ENCODE data around the gene TRIM37. TPM values are rescaled to one million over a fixed set of nuclear protein-coding genes. Genes with fewer than 3 reads are reported as not detected.

The TRIM37 gene
- polyA plus RNA-seq, result 10 to 100 TPM in 1 of 3 donors, 1 to 10 TPM in 2; 6.0 to 12.5 (median 7.1) TPM

GRCh38 chr17:59106463-59107305, at the start of gene TRIM37:
TRIM37 (minus strand) TSS chr17:59106880; CDS start chr17:59106461, 419 bp downstream.
- H3K36me3 Mint-ChIP-seq, result no peaks in the 10 kb centered on the region
- H3K27ac Mint-ChIP-seq, result peak within 1 kb of the TSS; percentile 70 to 92 (median 85)
- peak within 1 kb of the TSS; percentile 91 to 94 (median 92) for H3K4me3 Mint-ChIP-seq
- peaks cover 24 to 47% of the 10 kb centered on the region in 2 donors for H3K4me1 Mint-ChIP-seq
- peaks cover 3 to 11% (median 6%) of the 10 kb centered on the region in 3 donors for H3K27me3 Mint-ChIP-seq (ENCODE audit: low read depth in 3 of 3)
- peak; percentile 99 for DNase-seq
- H3K9me3 Mint-ChIP-seq, result no peaks in the 10 kb centered on the region

GRCh38 chr17:59155439-59156177, 48.9 kb upstream of the TRIM37 start, which contains the start of gene PRR11:
PRR11 (plus strand) TSS chr17:59155746; CDS start chr17:59169753, 14,007 bp downstream.
- peaks cover 8 to 36% of the 10 kb centered on the region in 2 donors for H3K4me1 Mint-ChIP-seq
- no peak within 1 kb of the TSS for H3K4me3 Mint-ChIP-seq
- H3K27me3 Mint-ChIP-seq (ENCODE audit: low read depth in 3 of 3), result peaks cover 0 to 3% (median 3%) of the 10 kb centered on the region in 3 donors
- peak in 2 of 3 donors; percentile 98 for DNase-seq
- H3K36me3 Mint-ChIP-seq, result no peaks in the 10 kb centered on the region
- H3K9me3 Mint-ChIP-seq, result no peaks in the 10 kb centered on the region
- no peak within 1 kb of the TSS for H3K27ac Mint-ChIP-seq

GRCh38 chr17:59154721-59155438, 48.2 kb upstream of the TRIM37 start, which contains the start of gene SKA2:
SKA2 (minus strand) TSS chr17:59155186; CDS start chr17:59155163, 23 bp downstream.
- Mint-ChIP-seq H3K27ac (peak within 1 kb of the TSS in 1 of 6 donors; percentile 58), H3K36me3 (no peaks in the 10 kb centered on the region), H3K27me3 (ENCODE audit: low read depth in 3 of 3) (peaks cover 0 to 3% (median 3%) of the 10 kb centered on the region in 3 donors), H3K4me3 (no peak within 1 kb of the TSS), H3K9me3 (no peaks in the 10 kb centered on the region), H3K4me1 (peaks cover 8 to 30% of the 10 kb centered on the region in 2 donors)
- peak in 1 of 3 donors; percentile 98 for DNase-seq

GRCh38 chr17:59154292-59154720, 47.6 kb upstream of the TRIM37 start:
- peak; percentile 20 to 37 (median 34) for DNase-seq
- Mint-ChIP-seq H3K4me1 (peaks cover 8 to 34% of the 10 kb centered on the region in 2 donors), H3K27ac (peak overlapping the region in 1 of 6 donors; percentile 58), H3K36me3 (no peaks in the 10 kb centered on the region), H3K4me3 (no peak overlapping the region), H3K9me3 (no peaks in the 10 kb centered on the region), H3K27me3 (ENCODE audit: low read depth in 3 of 3) (peaks cover 0 to 3% (median 3%) of the 10 kb centered on the region in 3 donors)

GRCh38 chr17:59152925-59153324, 46.2 kb upstream of the TRIM37 start:
- no peaks in the 10 kb centered on the region for H3K36me3 Mint-ChIP-seq
- no peak for DNase-seq
- peaks cover 0 to 3% (median 3%) of the 10 kb centered on the region in 3 donors for H3K27me3 Mint-ChIP-seq (ENCODE audit: low read depth in 3 of 3)
- no peaks in the 10 kb centered on the region for H3K9me3 Mint-ChIP-seq
- H3K4me1 Mint-ChIP-seq, result peaks cover 8 to 38% of the 10 kb centered on the region in 2 donors
- peak overlapping the region in 2 of 6 donors; percentile 19 to 24 for H3K27ac Mint-ChIP-seq
- H3K4me3 Mint-ChIP-seq, result no peak overlapping the region

GRCh38 chr17:59151591-59151990, 44.9 kb upstream of the TRIM37 start:
- H3K4me3 Mint-ChIP-seq, result no peak overlapping the region

GRCh38 chr17:59151006-59151405, 44.3 kb upstream of the TRIM37 start:
- H3K36me3 Mint-ChIP-seq, result no peaks in the 10 kb centered on the region
- H3K27ac Mint-ChIP-seq, result no peak overlapping the region
- no peak for DNase-seq
- H3K27me3 Mint-ChIP-seq (ENCODE audit: low read depth in 3 of 3), result peaks cover 0 to 3% (median 3%) of the 10 kb centered on the region in 3 donors
- no peaks in the 10 kb centered on the region for H3K9me3 Mint-ChIP-seq
- H3K4me1 Mint-ChIP-seq, result peaks cover 8 to 38% of the 10 kb centered on the region in 2 donors
- no peak overlapping the region for H3K4me3 Mint-ChIP-seq

More at GRCh38 chr17:59151591-59151990, 44.9 kb upstream of the TRIM37 start:
- H3K27me3 Mint-ChIP-seq (ENCODE audit: low read depth in 3 of 3), result peaks cover 0 to 3% (median 3%) of the 10 kb centered on the region in 3 donors
- peaks cover 8 to 38% of the 10 kb centered on the region in 2 donors for H3K4me1 Mint-ChIP-seq
- no peak for DNase-seq
- H3K36me3 Mint-ChIP-seq, result no peaks in the 10 kb centered on the region
- H3K27ac Mint-ChIP-seq, result no peak overlapping the region
- H3K9me3 Mint-ChIP-seq, result no peaks in the 10 kb centered on the region

GRCh38 chr17:59149841-59150511, 43.3 kb upstream of the TRIM37 start:
- Mint-ChIP-seq H3K4me1 (peaks cover 8 to 44% of the 10 kb centered on the region in 2 donors), H3K9me3 (no peaks in the 10 kb centered on the region), H3K27me3 (ENCODE audit: low read depth in 3 of 3) (peaks cover 0 to 3% (median 3%) of the 10 kb centered on the region in 3 donors), H3K4me3 (no peak overlapping the region), H3K36me3 (no peaks in the 10 kb centered on the region), H3K27ac (no peak overlapping the region)
- DNase-seq, result no peak

- DNase-seq, result no peak
- H3K4me3 Mint-ChIP-seq, result no peak overlapping the region
- H3K4me1 Mint-ChIP-seq, result peaks cover 8 to 39% of the 10 kb centered on the region in 2 donors
- H3K27me3 Mint-ChIP-seq (ENCODE audit: low read depth in 3 of 3), result peaks cover 0 to 3% (median 0%) of the 10 kb centered on the region in 3 donors
- H3K27ac Mint-ChIP-seq, result no peak overlapping the region
- H3K9me3 Mint-ChIP-seq, result no peaks in the 10 kb centered on the region
- no peaks in the 10 kb centered on the region for H3K36me3 Mint-ChIP-seq
Observed at GRCh38 chr17:59149051-59149450, 42.4 kb upstream of the TRIM37 start.

- H3K4me3 Mint-ChIP-seq, result no peak overlapping the region
- no peaks in the 10 kb centered on the region for H3K9me3 Mint-ChIP-seq
- H3K4me1 Mint-ChIP-seq, result peaks cover 0 to 16% of the 10 kb centered on the region in 2 donors
- DNase-seq, result no peak
- H3K27me3 Mint-ChIP-seq (ENCODE audit: low read depth in 3 of 3), result no peaks in the 10 kb centered on the region
- no peak overlapping the region for H3K27ac Mint-ChIP-seq
- H3K36me3 Mint-ChIP-seq, result no peaks in the 10 kb centered on the region
Observed at GRCh38 chr17:59145571-59146096, 39.0 kb upstream of the TRIM37 start.

- DNase-seq, result no peak
- H3K36me3 Mint-ChIP-seq, result no peaks in the 10 kb centered on the region
- no peaks in the 10 kb centered on the region for H3K9me3 Mint-ChIP-seq
- no peak overlapping the region for H3K4me3 Mint-ChIP-seq
- H3K27me3 Mint-ChIP-seq (ENCODE audit: low read depth in 3 of 3), result no peaks in the 10 kb centered on the region
- H3K27ac Mint-ChIP-seq, result no peak overlapping the region
- peaks cover 0 to 12% of the 10 kb centered on the region in 2 donors for H3K4me1 Mint-ChIP-seq
Observed at GRCh38 chr17:59141860-59142259, 35.2 kb upstream of the TRIM37 start.

GRCh38 chr17:59139939-59140338, 33.3 kb upstream of the TRIM37 start:
- H3K27ac Mint-ChIP-seq, result no peak overlapping the region
- H3K36me3 Mint-ChIP-seq, result no peaks in the 10 kb centered on the region
- peaks cover 0 to 1% (median 0%) of the 10 kb centered on the region in 3 donors for H3K27me3 Mint-ChIP-seq (ENCODE audit: low read depth in 3 of 3)

More at GRCh38 chr17:59139939-59140338, 33.3 kb upstream of the TRIM37 start:
- Mint-ChIP-seq H3K4me1 (peaks cover under 1 to 6% of the 10 kb centered on the region in 2 donors), H3K4me3 (no peak overlapping the region), H3K9me3 (no peaks in the 10 kb centered on the region)
- no peak for DNase-seq

Measured in immature natural killer cell (primary cell).